NOMO-1 treated with dmso at 0.1 percent for 144 hours (cell line): Measurements from ENCODE around the gene WNT5B.
A peak's percentile ranks its signal among the peaks of the same experiment; 100 is the strongest.

Source experiments
- DNase-seq: peaks from one replicate; lab custom pipeline; 2025; ENCODE audit not compliant: unreplicated experiment; lab: John Stamatoyannopoulos, UW

WNT5B gene

GRCh38 chr12:1628666-1629337 lies at the start of gene WNT5B:
Gene WNT5B (plus strand): TSS chr12:1629231. CDS start chr12:1631355, 2,124 bp downstream.
- DNase-seq, result no peak

GRCh38 chr12:1579651-1580435 lies 49.2 kb upstream of the WNT5B start:
- DNase-seq, result no peak

GRCh38 chr12:1580526-1580925 lies 48.5 kb upstream of the WNT5B start:
- DNase-seq, result no peak

GRCh38 chr12:1581973-1582708 lies 46.9 kb upstream of the WNT5B start:
- DNase-seq, result no peak

- no peak for DNase-seq
These were observed 46.4 kb upstream of the WNT5B start for GRCh38 chr12:1582709-1583050.

- DNase-seq, result peak; percentile 56
These were observed 45.5 kb upstream of the WNT5B start for GRCh38 chr12:1583421-1584078.

GRCh38 chr12:1584326-1584725 lies 44.7 kb upstream of the WNT5B start:
- no peak for DNase-seq

GRCh38 chr12:1587927-1588574 lies 41.0 kb upstream of the WNT5B start:
- no peak for DNase-seq

- DNase-seq, result no peak
These were observed 40.5 kb upstream of the WNT5B start for GRCh38 chr12:1588575-1588947.

GRCh38 chr12:1590221-1590979 lies 38.6 kb upstream of the WNT5B start:
- no peak for DNase-seq

- DNase-seq, result no peak
These were observed 38.0 kb upstream of the WNT5B start for GRCh38 chr12:1591034-1591433.

GRCh38 chr12:1591543-1591942 lies 37.5 kb upstream of the WNT5B start:
- DNase-seq, result no peak

GRCh38 chr12:1592444-1593173 lies 36.4 kb upstream of the WNT5B start:
- DNase-seq, result no peak

GRCh38 chr12:1593174-1594005 lies 35.6 kb upstream of the WNT5B start:
- DNase-seq, result no peak

- DNase-seq, result no peak
These were observed 35.1 kb upstream of the WNT5B start for GRCh38 chr12:1594006-1594260.

GRCh38 chr12:1594261-1595025 lies 34.6 kb upstream of the WNT5B start, which contains the start of gene FBXL14:
Gene FBXL14 (minus strand): TSS chr12:1594581. CDS start chr12:1594066, 515 bp downstream.
- peak; percentile 80 for DNase-seq

GRCh38 chr12:1595026-1595561 lies 33.9 kb upstream of the WNT5B start:
- DNase-seq, result no peak
